K562 treated with DMSO at 1 percent for 24 hours (cell line): ENCODE results near the gene FMC1. TPM values are rescaled to one million over a fixed set of nuclear protein-coding genes. Genes with fewer than 3 reads are reported as not detected.

Source experiments
- total RNA-seq: library from RNA; unstranded; fragments of 300-600 nt; gene quantifications from 2 replicates; pipeline ENCODE4 v1.2.3, GENCODE V29; 2022; ENCODE audit warnings: low read depth; ENCODE audit not compliant: insufficient read depth

The FMC1 gene, protein sequence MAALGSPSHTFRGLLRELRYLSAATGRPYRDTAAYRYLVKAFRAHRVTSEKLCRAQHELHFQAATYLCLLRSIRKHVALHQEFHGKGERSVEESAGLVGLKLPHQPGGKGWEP
- 18.7 and 29.8 TPM in 2 replicates for total RNA-seq

GRCh38 chr7:139341058-139341775 lies at the start of gene FMC1:
FMC1 (plus strand) TSS chr7:139341337; CDS start chr7:139341385, 48 bp downstream.

DNA sequence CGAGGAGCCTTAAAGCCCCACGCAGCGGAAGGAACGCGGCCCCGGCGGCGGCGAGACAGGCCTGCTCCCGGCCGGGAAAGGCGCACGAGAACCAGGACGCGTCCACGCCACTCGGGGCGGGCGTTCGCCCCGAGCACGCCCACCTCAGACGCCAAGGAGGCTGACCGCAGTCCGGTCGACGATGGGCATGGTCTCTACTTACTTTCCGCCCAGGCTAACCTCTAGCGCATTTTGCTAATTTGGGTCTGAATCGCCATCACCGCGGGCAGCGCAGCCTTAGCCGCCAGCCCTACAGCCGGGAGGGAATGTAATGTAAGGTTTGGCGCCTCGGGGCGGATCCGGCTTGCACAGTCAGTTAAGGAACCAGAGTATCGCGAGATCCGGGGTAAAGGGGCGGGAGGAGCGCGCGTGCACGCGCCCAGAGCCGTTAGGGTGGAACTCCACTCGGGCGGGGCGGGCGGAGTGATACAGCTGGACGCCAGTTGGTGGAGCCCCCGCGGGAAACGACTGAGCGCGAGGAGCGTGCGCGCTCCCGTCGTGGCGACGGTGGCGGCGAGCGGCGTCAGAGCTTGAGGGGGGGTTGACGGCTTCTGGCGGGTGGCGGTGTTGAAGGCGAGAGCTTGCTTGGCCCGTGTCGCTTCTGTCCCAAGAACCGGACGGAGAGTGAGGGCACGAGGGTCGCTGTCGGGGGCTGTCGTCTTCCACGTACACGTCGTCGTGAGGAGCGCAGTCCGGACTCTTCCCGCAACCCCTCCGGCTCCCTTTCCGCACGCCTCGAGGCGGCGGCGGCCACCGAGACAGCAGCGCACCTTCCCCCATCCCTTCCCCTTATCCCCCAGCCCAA lies 18.5 kb downstream of the FMC1 start, which contains the start of gene LUC7L2:
Gene LUC7L2, plus strand, starts transcription at position 529 of the 844 bp plus-strand sequence. CDS start 368 bp downstream, outside the sequence.

Other genes starting within 250 kb of the FMC1 start
- 28.0 and 31.5 TPM in 2 replicates for gene ZC3HAV1, start 231.6 kb upstream of the FMC1 start, total RNA-seq
- gene UBN2, start 110.1 kb upstream of the FMC1 start, total RNA-seq: 3.6 and 4.3 TPM in 2 replicates
- 112 and 123 TPM in 2 replicates for gene LUC7L2, start 18.6 kb downstream of the FMC1 start, total RNA-seq
- gene KLRG2, start 142.3 kb downstream of the FMC1 start, total RNA-seq: not detected in 2 replicates
- gene CLEC2L, start 182.3 kb downstream of the FMC1 start, total RNA-seq: 6.9 and 11.4 TPM in 2 replicates